ENCODE data around the gene SLC5A3. TPM values are rescaled to one million over a fixed set of nuclear protein-coding genes. Genes with fewer than 3 reads are reported as not detected.

Gene SLC5A3
- total RNA-seq, 1 experiment from 2014 or later, result 12.3 TPM

- peaks cover 10% of the 10 kb centered on the region for H3K79me1 ChIP-seq (ENCODE audit: insufficient read depth, low read depth, low read length, poor library complexity, severe bottlenecking)
- H3K56ac ChIP-seq (ENCODE audit: insufficient read length, low read depth, low read length), result no peak overlapping the region
- H4K8ac ChIP-seq (replicated peaks; ENCODE audit: insufficient read length, low read depth, low read length), result no peak overlapping the region
- no peak overlapping the region for H2BK120ac ChIP-seq (ENCODE audit: low read depth, low read length, poor library complexity, severe bottlenecking)
- no peak for TF ChIP-seq CTCF (conservative IDR thresholded peaks at IDR 0.05)
- no peak overlapping the region for H2AFZ ChIP-seq (ENCODE audit: low read length)
- no peak overlapping the region for H2BK12ac ChIP-seq (ENCODE audit: insufficient read length, low read depth, low read length)
- no peak overlapping the region for H3K4me2 ChIP-seq (ENCODE audit: insufficient read depth, insufficient read length, low read length)
- WGBS (ENCODE audit: extremely low coverage, insufficient read length, low lambda C conversion rate), result no CpG with 5 or more reads among the region's 2 CpGs
- H3K27ac Mint-ChIP-seq, result no peak overlapping the region
- no peaks in the 10 kb centered on the region for H3K23me2 ChIP-seq (ENCODE audit: insufficient read length, low read depth, low read length, poor library complexity, severe bottlenecking)
- no peaks in the 10 kb centered on the region for H3K27me3 ChIP-seq (ENCODE audit: insufficient read depth, low read length)
- peaks cover 22 to 37% (median 36%) of the 10 kb centered on the region in 3 experiments for H3K36me3 Mint-ChIP-seq (ENCODE audit: insufficient read depth in 1 of 3, low read depth in 3 of 3)
- no peak for DNase-seq
- no peak overlapping the region for H2BK15ac ChIP-seq (ENCODE audit: low read depth, low read length)
- no peaks in the 10 kb centered on the region; the same call in 1 of the 2 replicates for H3K4me1 ChIP-seq (ENCODE audit: insufficient read depth, low read length)
- no peak overlapping the region for H2BK20ac ChIP-seq (ENCODE audit: low read depth, low read length, poor library complexity, severe bottlenecking)
- peaks cover 0 to 7% of the 10 kb centered on the region in 2 experiments for H3K9me3 Mint-ChIP-seq
- H4K91ac ChIP-seq (ENCODE audit: insufficient read length, low read depth, low read length), result no peak overlapping the region
- no peak overlapping the region for H3K18ac ChIP-seq (ENCODE audit: insufficient read length, low read depth, low read length)
- no peaks in the 10 kb centered on the region for H3K27me3 Mint-ChIP-seq (ENCODE audit: low read depth)
- H3T11ph ChIP-seq (ENCODE audit: low read length), result no peak overlapping the region
- H3K4ac ChIP-seq (ENCODE audit: low read depth, low read length), result no peak overlapping the region
- H3K79me2 ChIP-seq (ENCODE audit: insufficient read depth, low read length), result peaks cover 7% of the 10 kb centered on the region; the same call in 1 of the 2 replicates
- no peak overlapping the region for H3K23ac ChIP-seq (ENCODE audit: insufficient read length, low read depth, low read length)
- H3K4me3 Mint-ChIP-seq, result no peak overlapping the region
- H3K4me1 Mint-ChIP-seq, result peaks cover 0 to 5% of the 10 kb centered on the region in 2 experiments; a peak in 2 of 4 replicates
- H3K9me3 ChIP-seq (ENCODE audit: control insufficient read depth, low read depth, low read length), result no peaks in the 10 kb centered on the region
- H2BK5ac ChIP-seq (ENCODE audit: insufficient read length, low read length), result no peak overlapping the region
- H4K20me1 ChIP-seq (ENCODE audit: control insufficient read depth, insufficient read depth, insufficient read length), result no peaks in the 10 kb centered on the region
- no peak overlapping the region for H2AK5ac ChIP-seq (ENCODE audit: insufficient read length, low read length)
- H3K14ac ChIP-seq (ENCODE audit: insufficient read depth, low read length), result no peak overlapping the region
- no peak overlapping the region for H3K27ac ChIP-seq (ENCODE audit: insufficient read length, low read depth, low read length)
- no peak overlapping the region for H3K9ac ChIP-seq (ENCODE audit: extremely low read depth, insufficient read length, low read length)
- no peak overlapping the region for H4K5ac ChIP-seq (ENCODE audit: insufficient read length, low read depth, low read length)
Observed at GRCh38 chr21:34120867-34121266, 47.5 kb downstream of the SLC5A3 start.
